GM21528 (cell line): ENCODE data around the gene MID1.

Experiments
- ATAC-seq: cut with Tn5 transposase; IDR thresholded peaks from one replicate; pipeline ENCODE4 v1.9.1; 2021; ENCODE audit warnings: mild to moderate bottlenecking, moderate library complexity; ENCODE audit not compliant: unreplicated experiment, low FRiP score

Gene MID1

GRCh38 chrX:10537308-10537707 is 83.1 kb downstream of the MID1 start:
- ATAC-seq, result no peak

- no peak for ATAC-seq
Measured at GRCh38 chrX:10536744-10537143, 83.6 kb downstream of the MID1 start.

DNA sequence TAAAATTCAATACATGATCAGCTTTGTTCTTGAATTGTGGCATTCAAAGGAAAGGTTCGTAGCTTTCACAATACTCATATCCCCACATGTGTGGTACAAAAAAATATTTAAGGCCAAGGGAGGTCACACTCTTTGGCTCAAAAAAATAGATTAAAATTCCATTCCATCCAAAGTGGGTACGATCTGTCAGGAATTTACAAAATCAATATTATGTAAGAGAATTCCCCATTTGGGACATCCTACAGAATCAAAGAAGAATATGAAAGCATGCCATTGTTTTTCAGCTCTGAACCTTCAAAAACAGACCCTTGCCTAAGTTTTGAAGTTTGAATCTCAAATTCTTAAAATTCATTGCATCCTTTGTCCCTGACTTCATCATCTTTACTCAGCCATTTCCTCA is 85.8 kb downstream of the MID1 start:
- ATAC-seq, result no peak

- ATAC-seq, result no peak
Measured at GRCh38 chrX:10533696-10534365, 86.6 kb downstream of the MID1 start.

DNA sequence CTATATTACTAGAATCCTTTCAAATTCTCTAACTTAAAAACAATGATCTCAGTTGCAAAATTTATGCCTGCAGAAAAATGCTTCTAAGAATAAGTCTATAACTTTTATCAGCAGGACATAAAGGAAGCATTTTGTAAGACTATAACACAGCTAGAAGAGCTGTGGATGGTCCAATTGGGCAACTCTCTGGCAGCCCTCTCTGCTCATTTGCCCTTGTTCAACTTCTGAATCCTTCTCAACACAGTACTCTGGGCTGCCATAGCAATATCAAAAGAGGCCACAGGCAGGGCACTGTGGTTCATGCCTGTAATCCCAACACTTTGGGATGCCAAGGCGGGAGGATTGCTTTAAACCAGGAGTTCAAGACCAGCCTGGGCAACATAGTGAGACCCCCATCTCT is 88.5 kb downstream of the MID1 start:
- no peak for ATAC-seq

GRCh38 chrX:10529344-10529743 is 91.0 kb downstream of the MID1 start:
- no peak for ATAC-seq

GRCh38 chrX:10526451-10526850 is 93.9 kb downstream of the MID1 start:
- ATAC-seq, result no peak

DNA sequence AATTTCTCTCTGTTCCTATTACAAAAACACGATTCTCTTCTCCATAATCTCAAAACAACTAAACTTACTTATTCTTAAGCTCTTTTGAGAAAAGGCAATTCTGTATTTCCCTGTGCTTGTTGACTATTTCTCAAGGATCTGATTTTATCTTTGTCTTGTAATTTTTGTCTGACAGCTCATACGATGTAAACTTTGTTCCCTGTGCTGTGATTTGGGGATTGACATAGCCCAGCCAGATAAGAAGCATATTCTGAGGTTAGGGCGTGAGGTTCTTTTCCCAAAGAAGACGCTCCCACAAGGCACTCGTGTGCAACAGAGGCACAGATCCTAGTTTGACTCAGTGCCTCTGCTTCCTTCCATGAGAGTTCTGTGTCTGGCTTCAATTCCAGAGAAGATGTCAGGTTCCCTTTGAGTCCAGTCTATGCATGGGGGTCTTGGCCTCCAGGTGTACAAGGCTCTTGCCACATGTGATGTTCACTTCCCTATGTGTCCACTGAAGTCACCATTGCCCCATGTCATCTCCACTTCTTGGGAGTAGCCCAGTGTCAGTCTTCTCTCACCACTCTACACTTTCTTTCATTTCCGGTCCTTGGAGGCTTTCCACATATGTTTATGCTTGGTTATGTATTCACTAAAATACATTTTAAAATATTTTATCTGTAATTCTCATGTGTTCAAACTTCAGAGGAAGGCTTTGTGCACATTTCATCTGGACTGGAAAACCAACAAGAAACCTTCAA is 94.8 kb downstream of the MID1 start:
- ATAC-seq, result no peak

GRCh38 chrX:10524578-10524977 is 95.8 kb downstream of the MID1 start:
- ATAC-seq, result no peak

DNA sequence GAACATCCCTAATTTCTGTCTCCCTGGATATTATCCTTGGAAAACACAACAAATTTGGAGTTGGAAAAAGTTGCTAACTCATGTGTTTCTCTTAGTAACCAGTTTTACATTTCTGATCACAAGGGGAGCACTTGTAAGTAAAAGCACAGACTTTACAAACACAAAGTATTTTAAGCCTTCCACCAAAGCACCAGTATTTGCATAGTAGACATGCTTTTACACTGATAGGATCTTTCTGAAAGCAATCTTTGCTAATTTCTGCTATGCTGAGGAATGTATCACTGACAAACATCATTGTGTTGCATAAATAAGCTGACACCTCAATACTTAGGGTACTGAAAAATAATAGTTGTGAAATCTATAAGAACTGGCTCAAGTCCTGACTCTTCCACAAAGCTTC is 100.6 kb downstream of the MID1 start:
- no peak for ATAC-seq

DNA sequence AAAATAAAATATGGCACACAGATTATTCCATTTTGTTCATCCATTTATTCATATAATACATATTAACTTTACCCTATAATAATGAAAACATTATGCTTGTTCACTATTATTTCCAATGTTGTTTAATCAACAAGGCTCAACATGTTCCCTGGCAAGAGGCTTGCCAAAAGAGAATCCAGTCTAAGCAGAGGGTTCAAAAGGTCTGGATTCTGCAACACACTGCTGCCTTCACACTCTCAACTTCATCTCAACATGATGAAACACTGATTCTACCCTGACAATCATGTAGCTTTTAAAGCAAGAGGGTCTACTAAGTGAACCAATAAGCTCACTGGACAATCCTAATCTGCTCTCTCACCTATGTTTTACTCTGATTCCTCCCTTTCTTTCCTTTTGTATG is 101.1 kb downstream of the MID1 start:
- ATAC-seq, result no peak

GRCh38 chrX:10518073-10518472 is 102.3 kb downstream of the MID1 start:
- ATAC-seq, result no peak

GRCh38 chrX:10516781-10517322 is 103.5 kb downstream of the MID1 start:
- no peak for ATAC-seq

GRCh38 chrX:10514891-10515290 is 105.5 kb downstream of the MID1 start:
- no peak for ATAC-seq

GRCh38 chrX:10513974-10514373 is 106.4 kb downstream of the MID1 start:
- no peak for ATAC-seq

GRCh38 chrX:10512741-10513140 is 107.6 kb downstream of the MID1 start:
- ATAC-seq, result no peak

DNA sequence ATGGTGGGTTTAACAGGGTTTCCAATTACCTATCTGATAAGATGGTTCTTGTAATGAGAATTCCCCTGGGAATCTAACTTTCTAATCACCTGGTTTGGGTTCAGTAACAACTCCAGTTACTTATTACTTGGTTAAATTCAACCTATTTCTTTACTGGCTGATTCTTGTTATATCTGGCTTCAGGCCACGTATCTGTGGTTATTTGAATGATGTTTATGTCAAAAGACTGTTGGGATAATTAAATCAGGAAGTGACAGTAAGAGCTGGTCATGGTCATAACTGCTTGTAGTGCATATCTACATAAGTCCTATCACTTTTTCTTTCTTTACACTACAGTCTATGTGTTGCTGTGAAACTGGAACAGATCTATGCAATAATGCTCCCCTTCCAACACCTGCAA is 108.1 kb downstream of the MID1 start:
- no peak for ATAC-seq

DNA sequence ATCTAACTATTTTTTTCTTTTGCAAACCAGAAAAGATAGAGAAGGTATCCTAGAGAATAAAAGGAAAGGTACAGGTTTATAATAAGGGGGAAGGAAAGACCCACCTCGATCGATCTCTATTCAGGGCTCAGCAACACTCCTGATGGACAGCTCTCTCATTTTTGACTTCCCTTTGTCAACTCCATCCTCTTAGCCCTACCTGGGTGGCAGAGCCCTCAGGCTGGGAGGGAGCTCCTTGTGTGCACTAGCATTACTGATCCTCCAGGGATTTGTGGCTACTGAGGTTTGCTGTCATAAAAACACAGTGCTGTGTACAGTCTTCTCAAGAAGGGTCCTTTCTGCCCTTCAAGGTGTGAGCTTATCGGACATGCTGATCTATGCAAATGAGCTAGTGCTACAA is 111.0 kb downstream of the MID1 start:
- no peak for ATAC-seq

GRCh38 chrX:10508891-10509290 is 111.5 kb downstream of the MID1 start:
- ATAC-seq, result no peak

DNA sequence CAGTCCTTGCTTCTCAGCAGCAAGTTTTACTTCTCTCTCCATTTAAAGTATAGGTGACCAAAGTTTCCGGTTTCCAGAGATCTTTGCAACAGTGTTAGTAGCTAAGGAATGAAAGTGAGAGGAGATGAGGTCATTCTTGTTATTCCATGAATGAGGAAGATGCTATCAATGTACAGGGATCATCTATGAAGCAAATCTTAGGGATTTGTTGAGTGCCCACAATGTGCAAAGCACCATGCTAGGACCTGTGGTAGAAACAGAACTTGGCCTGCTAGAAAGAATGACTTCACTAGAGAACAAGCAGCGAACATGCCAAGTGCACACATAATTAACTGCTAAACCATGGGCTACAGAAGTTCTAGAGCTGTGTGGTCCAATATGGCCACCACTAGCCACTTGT is 112.5 kb downstream of the MID1 start:
- ATAC-seq, result no peak

DNA sequence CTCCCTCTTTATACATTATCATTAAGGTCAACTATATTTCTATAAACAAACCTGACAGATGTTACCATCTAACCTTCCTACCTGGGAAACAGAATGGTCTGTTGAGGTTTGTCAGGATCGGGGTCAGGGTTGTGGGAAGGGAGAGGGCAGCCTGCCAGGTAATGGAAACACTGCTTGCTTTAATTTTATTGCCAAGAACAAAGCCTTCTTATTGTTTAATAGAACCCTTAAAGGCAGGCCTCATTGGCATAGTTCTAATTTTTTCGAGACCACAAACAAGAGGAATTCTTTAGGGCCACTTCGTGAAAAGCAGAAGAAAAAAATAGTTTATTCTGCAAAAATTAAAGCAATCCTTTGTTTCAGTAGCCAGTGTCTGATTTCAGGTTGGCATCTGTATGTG is 113.2 kb downstream of the MID1 start:
- no peak for ATAC-seq

DNA sequence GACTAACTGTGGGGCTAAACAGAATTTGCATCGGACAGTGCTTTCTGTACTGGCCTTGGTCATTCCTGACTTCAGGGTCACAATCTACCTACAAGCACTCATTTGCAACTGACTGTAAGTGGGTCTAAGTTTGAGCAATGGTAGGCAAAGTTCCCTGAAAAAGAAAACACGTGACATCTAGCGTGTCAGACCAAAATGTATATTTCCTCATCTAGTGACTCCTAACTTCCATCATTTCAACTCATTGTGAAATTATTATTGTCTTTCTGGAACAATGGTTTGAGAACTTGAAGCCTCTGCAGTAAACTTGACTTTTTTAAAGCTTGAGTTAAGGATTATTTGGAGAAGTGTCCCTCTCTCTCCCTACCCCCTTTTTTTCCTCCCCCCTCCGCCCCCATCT is 113.6 kb downstream of the MID1 start:
- no peak for ATAC-seq
